Small intestine (tissue), 7 donors: ENCODE measurements around the gene PER1. TPM values are rescaled to one million over a fixed set of nuclear protein-coding genes. Genes with fewer than 3 reads are reported as not detected.
A peak's percentile ranks its signal among the peaks of the same experiment; 100 is the strongest.

Experiments
- DNase-seq, 2 donors: peaks; one replicate each; pipeline versions ENCODE4 v3.0.0 to v3.0.0-alpha.2; 2013
- FAIRE-seq: peaks from 2 replicates; lab custom pipeline; 2012; peaks lifted over from hg19 to GRCh38; lab: Jason Lieb, UNC
- H3K27ac ChIP-seq, 3 donors: one replicate each; pipeline ENCODE4 v1.5.1; 2013; ENCODE audit warnings: low read length in 2 of 3, mild to moderate bottlenecking in 2 of 3, control low read depth in 1 of 3, inconsistent platforms in 1 of 3, low read depth in 1 of 3, moderate library complexity in 1 of 3
- H3K27me3 ChIP-seq, 3 donors: one replicate each; pipeline ENCODE4 v1.6.1; 2013; ENCODE audit warnings: low read length in 3 of 3, inconsistent platforms in 1 of 3; ENCODE audit not compliant: control insufficient read depth in 3 of 3, insufficient read depth in 3 of 3
- H3K36me3 ChIP-seq, 3 donors: one replicate each; pipeline ENCODE4 v1.6.1; 2013; ENCODE audit warnings: low read length in 3 of 3, inconsistent platforms in 1 of 3, low read depth in 1 of 3, mild to moderate bottlenecking in 1 of 3, moderate library complexity in 1 of 3; ENCODE audit not compliant: control insufficient read depth in 3 of 3, insufficient read depth in 2 of 3
- H3K4me1 ChIP-seq, 3 donors: one replicate each; pipeline ENCODE4 v1.6.1; 2013; ENCODE audit warnings: low read length in 2 of 3, inconsistent platforms in 1 of 3, low read depth in 1 of 3, mild to moderate bottlenecking in 1 of 3, moderate library complexity in 1 of 3; ENCODE audit not compliant: control insufficient read depth in 3 of 3, insufficient read depth in 2 of 3
- H3K4me3 ChIP-seq, 3 donors: one replicate each; pipeline ENCODE4 v1.5.1; 2013; ENCODE audit warnings: low read length in 3 of 3, control low read depth in 1 of 3, inconsistent platforms in 1 of 3, low read depth in 1 of 3, mild to moderate bottlenecking in 1 of 3, moderate library complexity in 1 of 3
- H3K9me3 ChIP-seq, 2 donors: one replicate each; pipeline ENCODE4 v1.6.1; 2013; ENCODE audit warnings: low read depth in 1 of 2, low read length in 1 of 2; ENCODE audit not compliant: control insufficient read depth in 2 of 2, insufficient read depth in 1 of 2
- WGBS, 3 donors: extraction: QIAGEN DNeasy Blood & Tissue Kit; methylation state at CpG; one replicate each; pipeline ENCODE4 v1.1.7; 2013; 5-methylcytosine and 5-hydroxymethylcytosine counted together
- polyA plus RNA-seq, 4 donors: library from polyadenylated mRNA; stranded (reverse) in 3 of 4; unstranded in 1 of 4; fragments of 200-250 nt in 3 of 4; fragments of 120-200 nt in 1 of 4; gene quantifications; one replicate each; pipeline versions ENCODE4 v1.2.1 to v1.2.3, GENCODE V29; 2013
- donor health status: healthy with polysubstance abuse.
- donor health status: control.
- donor health status: control.
- donor health status: Bipolar disorder and iron deficiency.
- donor health status: healthy.

The PER1 gene
- polyA plus RNA-seq, 4 donors: 17.3 to 79.4 (median 54.0) TPM

GRCh38 chr17:8141741-8142140 is 10.5 kb downstream of the PER1 start:
- DNase-seq (no peak), FAIRE-seq (no peak)
- no peak overlapping the region for H3K4me3 ChIP-seq
- H3K9me3 ChIP-seq: no peaks in the 10 kb centered on the region
- 91 to 93% (median 92%) methylated on average over 11 of the region's 11 CpGs for WGBS, 3 donors
- peaks cover 0 to 16% (median 2%) of the 10 kb centered on the region in 3 donors for H3K4me1 ChIP-seq
- H3K27ac ChIP-seq: no peak overlapping the region
- H3K27me3 ChIP-seq: no peaks in the 10 kb centered on the region
- H3K36me3 ChIP-seq: peaks cover 20 to 71% (median 36%) of the 10 kb centered on the region in 3 donors

GRCh38 chr17:8141045-8141444 is 11.2 kb downstream of the PER1 start:
- H3K27ac ChIP-seq: no peak overlapping the region
- FAIRE-seq (no peak), DNase-seq (no peak)
- no peaks in the 10 kb centered on the region for H3K27me3 ChIP-seq
- H3K4me1 ChIP-seq: peaks cover 0 to 16% (median 2%) of the 10 kb centered on the region in 3 donors
- H3K9me3 ChIP-seq: no peaks in the 10 kb centered on the region
- 96 to 98% (median 97%) methylated on average over 7 of the region's 7 CpGs for WGBS, 3 donors
- H3K36me3 ChIP-seq: peaks cover 20 to 64% (median 30%) of the 10 kb centered on the region in 3 donors
- no peak overlapping the region for H3K4me3 ChIP-seq

- DNase-seq (no peak), FAIRE-seq (no peak)
- Histone ChIP-seq H3K27ac (peak overlapping the region in 1 of 3 donors; percentile 7), H3K4me1 (peaks cover 0 to 16% (median 2%) of the 10 kb centered on the region in 3 donors), H3K27me3 (no peaks in the 10 kb centered on the region), H3K4me3 (no peak overlapping the region), H3K9me3 (no peaks in the 10 kb centered on the region), H3K36me3 (peaks cover 18 to 57% (median 30%) of the 10 kb centered on the region in 3 donors)
- 87 to 92% (median 90%) methylated on average over 18 of the region's 18 CpGs for WGBS, 3 donors
These were observed 11.9 kb downstream of the PER1 start for GRCh38 chr17:8140065-8141029.

- FAIRE-seq: no peak
These were observed 13.4 kb downstream of the PER1 start for GRCh38 chr17:8138672-8139371.

GRCh38 chr17:8138374-8138671 is 13.9 kb downstream of the PER1 start:
- FAIRE-seq (no peak), DNase-seq (no peak)
- H3K27me3 ChIP-seq: no peaks in the 10 kb centered on the region
- peak overlapping the region in 1 of 3 donors; percentile 26 for H3K4me3 ChIP-seq
- H3K27ac ChIP-seq: peak overlapping the region in 2 of 3 donors; percentile 97 to 98
- H3K4me1 ChIP-seq: peaks cover 0 to 16% (median 2%) of the 10 kb centered on the region in 3 donors
- no peaks in the 10 kb centered on the region for H3K9me3 ChIP-seq
- peaks cover 5 to 37% (median 14%) of the 10 kb centered on the region in 3 donors for H3K36me3 ChIP-seq
- 1% methylated on average over 7 of the region's 7 CpGs for WGBS, 3 donors

More at GRCh38 chr17:8138672-8139371, 13.4 kb downstream of the PER1 start:
- Histone ChIP-seq H3K27me3 (no peaks in the 10 kb centered on the region), H3K4me3 (peak overlapping the region; percentile 23 to 62 (median 35)), H3K27ac (peak overlapping the region; percentile 84 to 98 (median 97)), H3K36me3 (peaks cover 9 to 42% (median 18%) of the 10 kb centered on the region in 3 donors), H3K9me3 (no peaks in the 10 kb centered on the region), H3K4me1 (peaks cover 0 to 16% (median 2%) of the 10 kb centered on the region in 3 donors)
- DNase-seq: peak; percentile 95 to 98
- 0 to 1% (median 0%) methylated on average over 46 of the region's 46 CpGs for WGBS, 3 donors

GRCh38 chr17:8137645-8138373 is 14.4 kb downstream of the PER1 start:
- Histone ChIP-seq H3K4me3 (peak overlapping the region in 1 of 3 donors; percentile 26), H3K27ac (peak overlapping the region in 2 of 3 donors; percentile 97 to 98), H3K9me3 (no peaks in the 10 kb centered on the region), H3K4me1 (peaks cover 0 to 16% (median 2%) of the 10 kb centered on the region in 3 donors), H3K36me3 (peaks cover 3 to 32% (median 13%) of the 10 kb centered on the region in 3 donors), H3K27me3 (no peaks in the 10 kb centered on the region)
- WGBS, 3 donors: 15 to 22% (median 18%) methylated on average over 21 of the region's 21 CpGs
- DNase-seq: no peak
- no peak for FAIRE-seq

- Histone ChIP-seq H3K9me3 (no peaks in the 10 kb centered on the region), H3K4me1 (peaks cover 0 to 9% (median under 1%) of the 10 kb centered on the region in 3 donors), H3K27me3 (peaks cover 0 to 16% (median 0%) of the 10 kb centered on the region in 3 donors), H3K36me3 (no peaks in the 10 kb centered on the region), H3K4me3 (no peak overlapping the region), H3K27ac (no peak overlapping the region)
- no peak for FAIRE-seq
- DNase-seq: no peak
- 42 to 69% (median 53%) methylated on average over 4 of the region's 4 CpGs for WGBS, 3 donors
These were observed 18.3 kb downstream of the PER1 start for GRCh38 chr17:8133941-8134340.
